ENCODE measurements around the gene MCC.

The MCC gene

GRCh38 chr5:113267361-113267900 lies 220.8 kb downstream of the MCC start:
- DNase-seq = no peak

GRCh38 chr5:113266913-113267227 lies 221.4 kb downstream of the MCC start:
- no peak for DNase-seq

GRCh38 chr5:113266227-113266912 lies 221.9 kb downstream of the MCC start:
- DNase-seq = no peak

GRCh38 chr5:113265190-113265589 lies 223.1 kb downstream of the MCC start:
- no peak for DNase-seq

- no peak for DNase-seq
These were observed 224.2 kb downstream of the MCC start for GRCh38 chr5:113264046-113264445.

- DNase-seq = no peak
These were observed 224.7 kb downstream of the MCC start for GRCh38 chr5:113263545-113263944.

GRCh38 chr5:113262674-113263073 lies 225.6 kb downstream of the MCC start:
- no peak for DNase-seq

- DNase-seq = no peak
These were observed 229.2 kb downstream of the MCC start for GRCh38 chr5:113259034-113259433.

GRCh38 chr5:113257545-113257944 lies 230.7 kb downstream of the MCC start:
- no peak for DNase-seq

- no peak for DNase-seq
These were observed 231.4 kb downstream of the MCC start for GRCh38 chr5:113256671-113257452.

- DNase-seq = no peak
These were observed 232.5 kb downstream of the MCC start for GRCh38 chr5:113255579-113256386.

GRCh38 chr5:113255105-113255504 lies 233.1 kb downstream of the MCC start:
- no peak for DNase-seq

- DNase-seq = no peak
These were observed 235.2 kb downstream of the MCC start for GRCh38 chr5:113253037-113253436.

- DNase-seq = no peak
These were observed 236.2 kb downstream of the MCC start for GRCh38 chr5:113252066-113252465.

- DNase-seq = no peak
These were observed 237.8 kb downstream of the MCC start for GRCh38 chr5:113250341-113250953.

- no peak for DNase-seq
These were observed 239.0 kb downstream of the MCC start for GRCh38 chr5:113249206-113249605.

- no peak for DNase-seq
These were observed 241.8 kb downstream of the MCC start for GRCh38 chr5:113246361-113246870.

GRCh38 chr5:113245427-113246225 lies 242.6 kb downstream of the MCC start:
- DNase-seq = no peak

GRCh38 chr5:113244966-113245365 lies 243.3 kb downstream of the MCC start:
- no peak for DNase-seq

GRCh38 chr5:113243349-113243664 lies 244.9 kb downstream of the MCC start:
- no peak for DNase-seq

- DNase-seq = no peak
These were observed 245.5 kb downstream of the MCC start for GRCh38 chr5:113242481-113243348.

All from activated CD4-positive, alpha-beta T cell treated with anti-CD3 and anti-CD28 coated beads, Interleukin-10, Interleukin-2, amounts not matched to agents 100 ng/mL and 50 ng/mL, durations not matched to agents 16 hours and 8 hours (primary cell).